K562 (cell line): ENCODE data around the gene PIGH. TPM values are rescaled to one million over a fixed set of nuclear protein-coding genes. Genes with fewer than 3 reads are reported as not detected.

Experiments used
- ATAC-seq: fragments of 200-7000 bp; cut with Tn5 transposase; 3 replicates; pipeline ENCODE4 v1.9.1; 2020; ENCODE audit warnings: moderate library complexity
- BruUV-seq: library from RNA; stranded (reverse); fragments of 400-500 nt; replicated peaks from 2 replicates; lab custom pipeline; 2021; lab: Mats Ljungman, UMichigan
- CTCF ChIA-PET: fragments of 300-600 bp; formaldehyde crosslinking; extraction: SDS; loops from one replicate; lab custom pipeline; 2021; ENCODE audit warnings: low intra/inter-chr PET ratio; lab: Yijun Ruan, JAX
- POLR2A ChIA-PET: fragments of 300-600, 350-650 bp; sonication (Branson Sonifier 250); formaldehyde crosslinking; extraction: SDS; loops from one replicate; lab custom pipeline; 2021; ENCODE audit warnings: antibody characterized with exemption, inconsistent platforms; lab: Yijun Ruan, JAX
- DNase-seq, 4 experiments: peaks; one replicate each; pipeline versions ENCODE4 v3.0.0 to v3.0.0-alpha.2; 2011 to 2018; ENCODE audit warnings: low spot score in 3 of 4, mixed read lengths in 3 of 4; ENCODE audit errors: extremely low read depth in 1 of 4
- FAIRE-seq: peaks from 2 replicates; lab custom pipeline; 2011; peaks lifted over from hg19 to GRCh38; lab: Jason Lieb, UNC
- H2AFZ ChIP-seq: 2 replicates; pipeline ENCODE4 v1.6.0; 2011; ENCODE audit warnings: low read depth, low read length, control low read depth, inconsistent platforms
- H3K27ac ChIP-seq: fragments of 200-600 bp; 3 replicates; pipeline ENCODE4 v1.8.0; 2011; ENCODE audit warnings: low read depth, mild to moderate bottlenecking, control low read depth, inconsistent platforms, low read length, moderate library complexity, mixed read lengths; ENCODE audit errors: extremely low read depth
- H3K27me3 ChIP-seq, 2 experiments: fragments of 300-600 bp in 1 of 2; 2 replicates in 1 of 2; 3 replicates in 1 of 2; pipeline versions ENCODE4 v1.6.0 to v1.8.0; 2011; ENCODE audit warnings: inconsistent platforms in 2 of 2, low read length in 2 of 2, mild to moderate bottlenecking in 1 of 2, mixed read lengths in 1 of 2, moderate library complexity in 1 of 2; ENCODE audit not compliant: control insufficient read depth in 2 of 2, insufficient read depth in 2 of 2
- H3K36me3 ChIP-seq: fragments of 300-600 bp; 3 replicates; pipeline ENCODE4 v1.8.0; 2011; ENCODE audit warnings: mild to moderate bottlenecking, low read length, inconsistent platforms; ENCODE audit not compliant: control insufficient read depth, insufficient read depth
- H3K4me1 ChIP-seq, 2 experiments: fragments of 200-600 bp in 1 of 2; replicated peaks in 1 of 2; 2 replicates in 1 of 2; 3 replicates in 1 of 2; pipeline versions ENCODE4 v1.5.1 to v1.8.0; 2011; ENCODE audit warnings: inconsistent platforms in 2 of 2, low read length in 2 of 2, mild to moderate bottlenecking in 1 of 2, mixed read lengths in 1 of 2, moderate library complexity in 1 of 2; ENCODE audit not compliant: control insufficient read depth in 2 of 2, insufficient read depth in 2 of 2
- H3K4me2 ChIP-seq: 2 replicates; pipeline ENCODE4 v1.6.1; 2011; ENCODE audit warnings: low read length, control low read depth, inconsistent platforms, mixed read lengths; ENCODE audit not compliant: insufficient read depth
- H3K4me3 ChIP-seq: fragments of 200-600 bp; sonication (generic), shearing (Covaris generic); 2 replicates; pipeline ENCODE4 v1.5.1; 2016; ENCODE audit warnings: control low read depth, inconsistent platforms
- H3K79me2 ChIP-seq: fragments of 200-600 bp; 3 replicates; pipeline ENCODE4 v1.8.0; 2011; ENCODE audit warnings: low read length, inconsistent platforms; ENCODE audit not compliant: control insufficient read depth, insufficient read depth
- H3K9ac ChIP-seq, 2 experiments: 2 replicates each; pipeline versions ENCODE4 v1.6.0 to v1.6.1; 2011; ENCODE audit warnings: low read depth in 2 of 2, low read length in 2 of 2, control low read depth in 1 of 2, inconsistent platforms in 1 of 2, mild to moderate bottlenecking in 1 of 2, mixed read lengths in 1 of 2; ENCODE audit not compliant: insufficient read depth in 1 of 2
- H3K9me1 ChIP-seq: one replicate; pipeline ENCODE4 v1.6.0; 2011; ENCODE audit warnings: inconsistent platforms, mild to moderate bottlenecking, low read length, moderate library complexity; ENCODE audit not compliant: control insufficient read depth, insufficient read depth
- H3K9me3 ChIP-seq: replicated peaks from 2 replicates; pipeline ENCODE4 v1.5.1; 2011; ENCODE audit warnings: low read depth, low read length, inconsistent platforms; ENCODE audit not compliant: control insufficient read depth, insufficient read depth
- H4K20me1 ChIP-seq: replicated peaks from 2 replicates; pipeline ENCODE4 v1.6.1; 2011; ENCODE audit warnings: low read length, inconsistent platforms, mixed read lengths; ENCODE audit not compliant: control insufficient read depth, insufficient read depth
- ELF1 ChIP-seq: fragments of 200-800 bp; sonication (Bioruptor generic); IDR thresholded peaks from 2 replicates; pipeline ENCODE4 v1.6.1; 2016; ENCODE audit warnings: missing genetic modification characterization, missing compliant biosample characterization
- ELF4 ChIP-seq: fragments of 450-650 bp; formaldehyde crosslinking; IDR thresholded peaks from 2 replicates; pipeline ENCODE4 v1.4.0; 2022; ENCODE audit warnings: missing genetic modification characterization
- EWSR1 ChIP-seq: fragments of 450-650 bp; IDR thresholded peaks from 2 replicates; pipeline ENCODE4 v1.6.1; 2018; ENCODE audit warnings: borderline replicate concordance, mild to moderate bottlenecking, low read depth, moderate library complexity; ENCODE audit not compliant: partially characterized antibody
- GABPA ChIP-seq: fragments of 200-800 bp; sonication (Bioruptor generic); conservative IDR thresholded peaks from 2 replicates; pipeline ENCODE4 v1.6.1; 2016; ENCODE audit warnings: low read depth, missing genetic modification characterization, missing compliant biosample characterization
- GTF2E2 ChIP-seq: fragments of 200-800 bp; sonication (Bioruptor generic); IDR thresholded peaks from 2 replicates; pipeline ENCODE4 v1.6.1; 2016; ENCODE audit warnings: missing genetic modification characterization, missing compliant biosample characterization
- KLF10 ChIP-seq: fragments of 250-450 bp; sonication (Bioruptor Pico); IDR thresholded peaks from 2 replicates; pipeline ENCODE4 v1.6.1; 2021; ENCODE audit warnings: matching md5 sums
- MEIS2 ChIP-seq: fragments of 450-650 bp; IDR thresholded peaks from 2 replicates; pipeline ENCODE4 v1.6.1; 2014; ENCODE audit warnings: mild to moderate bottlenecking; ENCODE audit not compliant: partially characterized antibody
- RBM39 ChIP-seq: fragments of 200-400 bp; formaldehyde crosslinking; optimal IDR thresholded peaks from 2 replicates; pipeline ENCODE3; 2018; ENCODE audit warnings: low read depth, low read length
- SMAD2 ChIP-seq: fragments of 150-350 bp; IDR thresholded peaks from 2 replicates; pipeline ENCODE4 v1.6.1; 2014; ENCODE audit warnings: low read depth, mild to moderate bottlenecking, low read length
- TFAM ChIP-seq: fragments of 250-450 bp; sonication (Bioruptor Pico); conservative IDR thresholded peaks from 2 replicates; pipeline ENCODE4 v1.5.0; 2021; ENCODE audit warnings: mild to moderate bottlenecking, moderate library complexity
- ZFP30 ChIP-seq: fragments of 250-450 bp; sonication (Bioruptor Pico); IDR thresholded peaks from 2 replicates; pipeline ENCODE4 v1.8.0; 2022; ENCODE audit warnings: moderate library complexity, mild to moderate bottlenecking, inconsistent platforms, borderline replicate concordance
- ZNF146 ChIP-seq: IDR thresholded peaks from one replicate; pipeline ENCODE4 v1.6.1; 2018; ENCODE audit warnings: missing compliant biosample characterization; ENCODE audit not compliant: unreplicated experiment
- ZNF324 ChIP-seq: fragments of 250-450 bp; sonication (Bioruptor Pico); IDR thresholded peaks from 2 replicates; pipeline ENCODE4 v1.4.0; 2020; ENCODE audit warnings: mild to moderate bottlenecking
- ZNF57 ChIP-seq: fragments of 450-650 bp; formaldehyde crosslinking; IDR thresholded peaks from 2 replicates; pipeline ENCODE4 v1.4.0; 2020; ENCODE audit warnings: mild to moderate bottlenecking, moderate library complexity
- WGBS: fragments of 100-300 bp; shearing (Covaris generic); methylation state at CpG from one replicate; pipeline ENCODE4 v1.1.6; 2016; ENCODE audit warnings: low coverage, mixed read lengths; ENCODE audit not compliant: insufficient coverage; ENCODE audit errors: missing lambda C conversion rate; 5-methylcytosine and 5-hydroxymethylcytosine counted together
- in situ Hi-C: fragments of 300-500 bp; cut with MboI; formaldehyde crosslinking; loops from 4 replicates; pipeline ENCODE4 v1.15.0; 2018; ENCODE audit warnings: inconsistent platforms, mixed read lengths
- intact Hi-C: fragments of 100-400 bp; cut with micrococcal nuclease; formaldehyde crosslinking; loops from 2 replicates; pipeline ENCODE4 v1.14.2; 2022
- polyA plus RNA-seq, 8 experiments: library from polyadenylated mRNA; depleted of rRNA in 4 of 8; stranded (reverse) in 5 of 8; unstranded in 3 of 8; fragments of >200 nt; fragmentation: Nextera tagmentation in 2 of 8; fragmentation: Illumina TruSeq in 1 of 8; extraction: Ambion mirVana in 2 of 8; extraction: Trizol in 1 of 8; gene quantifications; 2 replicates each; pipeline versions ENCODE4 v1.2.1 to v1.2.3, GENCODE V29; 2011 to 2014; ENCODE audit warnings: inconsistent platforms in 1 of 8, missing spikeins in 1 of 8
- total RNA-seq, 7 experiments: library from RNA; depleted of rRNA in 6 of 7; stranded (reverse); fragments of >200 nt in 6 of 7; fragmentation: Illumina TruSeq in 2 of 7; extraction: Trizol in 2 of 7; gene quantifications; 2 replicates each; pipeline versions ENCODE4 v1.2.1 to v1.2.3, GENCODE V29; 2011 to 2021; ENCODE audit warnings: low replicate concordance in 1 of 7
- TF ChIP-seq, protein P1 (sequence below): fragments of 250-450 bp; sonication (Bioruptor Pico); IDR thresholded peaks from 2 replicates; pipeline ENCODE4 v1.8.0; 2021; ENCODE audit warnings: mild to moderate bottlenecking, moderate library complexity
- TF ChIP-seq, protein P2 (sequence below): fragments of 450-650 bp; IDR thresholded peaks from 2 replicates; pipeline ENCODE4 v1.6.1; 2016
- TF ChIP-seq, protein P3 (sequence below): fragments of 200-800 bp; sonication (Bioruptor generic); IDR thresholded peaks from 2 replicates; pipeline ENCODE4 v1.6.1; 2017; ENCODE audit warnings: missing genetic modification characterization, missing compliant biosample characterization

Gene PIGH
- total and polyA plus RNA-seq, 9 of the 15 experiments (the other 6 are each of a cell fraction or from before 2014, with no cell fraction given), result 21.1 to 53.4 (median 24.7) TPM

DNA sequence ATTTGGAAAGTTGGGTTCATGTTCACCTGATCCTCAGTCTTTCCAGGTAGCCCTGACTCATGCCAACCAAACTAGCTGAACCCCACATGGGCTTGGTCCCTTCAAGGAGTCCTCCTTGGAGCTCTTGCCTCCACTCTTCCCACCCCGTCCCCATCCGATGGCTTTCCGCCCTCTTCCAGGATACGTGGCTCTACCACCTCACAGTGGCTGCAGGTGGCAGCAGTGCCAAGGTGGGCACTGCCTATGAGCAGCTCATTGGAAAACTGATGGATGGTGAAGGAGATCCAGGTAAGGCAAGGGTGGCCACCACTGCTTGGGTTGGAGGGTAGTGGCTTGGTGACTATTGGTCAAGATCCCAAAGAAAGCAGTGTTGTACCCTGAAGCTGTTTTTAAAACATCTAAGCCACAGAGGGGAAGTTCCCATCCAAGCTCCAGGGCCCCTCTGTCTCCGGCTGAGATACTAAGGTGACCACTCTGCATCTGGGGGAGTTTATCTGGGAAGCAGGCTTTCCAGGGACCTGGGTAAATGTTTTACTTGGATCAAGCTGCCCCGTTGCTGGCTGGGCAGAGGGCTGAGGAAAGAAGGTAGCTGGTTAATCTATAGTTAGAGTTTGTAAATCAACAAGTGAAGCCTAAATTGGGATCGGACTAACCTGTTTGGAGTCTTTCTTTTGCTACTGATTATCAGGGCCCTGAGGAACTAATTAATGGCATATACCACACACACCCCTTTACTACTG is 23.7 kb downstream of the PIGH start:
- Histone ChIP-seq H3K9me1 (no peaks in the 10 kb centered on the region), H3K4me3 (no peak overlapping the region), H3K36me3 (no peaks in the 10 kb centered on the region), H3K4me1 (peaks cover 0 to 5% of the 10 kb centered on the region in 2 experiments; a peak in 2 of 5 replicates), H3K27me3 (no peaks in the 10 kb centered on the region; a peak in 1 of 5 replicates), H3K79me2 (no peaks in the 10 kb centered on the region), H4K20me1 (no peaks in the 10 kb centered on the region; the same call in 1 of the 2 replicates), H2AFZ (no peak overlapping the region), H3K9ac (no peak overlapping the region), H3K27ac (no peak overlapping the region), H3K9me3 (no peaks in the 10 kb centered on the region), H3K4me2 (no peak overlapping the region)
- in situ Hi-C loops, result loop anchor here (10.0 kb wide), 1 partner anchor 152 kb away; no protein-coding TSS in a partner anchor
- ChIA-PET POLR2A (interaction anchor here (0.6 to 0.7 kb wide), 3 partner anchors 126 to 1823 kb away, joined by 3 to 4 read pairs (median 4); no protein-coding TSS in a partner anchor), CTCF (no interaction called here)
- no peak for FAIRE-seq
- DNase-seq, result no peak
- intact Hi-C loops, result no loop called here
- no peak for ATAC-seq
- no peak for TF ChIP-seq ZNF57 (CRISPR knock-in tag)
- no peak for TF ChIP-seq ZNF324
- no peak for TF ChIP-seq MEIS2
- no peak for TF ChIP-seq KLF10 (CRISPR knock-in tag)
- TF ChIP-seq ZFP30 (CRISPR knock-in tag), result no peak
- no peak for TF ChIP-seq EWSR1
- no peak for TF ChIP-seq SMAD2
- TF ChIP-seq GABPA (tag), result no peak
- TF ChIP-seq, protein P1, sequence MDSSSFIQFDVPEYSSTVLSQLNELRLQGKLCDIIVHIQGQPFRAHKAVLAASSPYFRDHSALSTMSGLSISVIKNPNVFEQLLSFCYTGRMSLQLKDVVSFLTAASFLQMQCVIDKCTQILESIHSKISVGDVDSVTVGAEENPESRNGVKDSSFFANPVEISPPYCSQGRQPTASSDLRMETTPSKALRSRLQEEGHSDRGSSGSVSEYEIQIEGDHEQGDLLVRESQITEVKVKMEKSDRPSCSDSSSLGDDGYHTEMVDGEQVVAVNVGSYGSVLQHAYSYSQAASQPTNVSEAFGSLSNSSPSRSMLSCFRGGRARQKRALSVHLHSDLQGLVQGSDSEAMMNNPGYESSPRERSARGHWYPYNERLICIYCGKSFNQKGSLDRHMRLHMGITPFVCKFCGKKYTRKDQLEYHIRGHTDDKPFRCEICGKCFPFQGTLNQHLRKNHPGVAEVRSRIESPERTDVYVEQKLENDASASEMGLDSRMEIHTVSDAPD (CRISPR knock-in tag), result no peak
- TF ChIP-seq ZNF146 (CRISPR knock-in tag), result no peak
- no peak for TF ChIP-seq GTF2E2 (tag)
- TF ChIP-seq, protein P2, sequence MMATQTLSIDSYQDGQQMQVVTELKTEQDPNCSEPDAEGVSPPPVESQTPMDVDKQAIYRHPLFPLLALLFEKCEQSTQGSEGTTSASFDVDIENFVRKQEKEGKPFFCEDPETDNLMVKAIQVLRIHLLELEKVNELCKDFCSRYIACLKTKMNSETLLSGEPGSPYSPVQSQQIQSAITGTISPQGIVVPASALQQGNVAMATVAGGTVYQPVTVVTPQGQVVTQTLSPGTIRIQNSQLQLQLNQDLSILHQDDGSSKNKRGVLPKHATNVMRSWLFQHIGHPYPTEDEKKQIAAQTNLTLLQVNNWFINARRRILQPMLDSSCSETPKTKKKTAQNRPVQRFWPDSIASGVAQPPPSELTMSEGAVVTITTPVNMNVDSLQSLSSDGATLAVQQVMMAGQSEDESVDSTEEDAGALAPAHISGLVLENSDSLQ, result no peak
- TF ChIP-seq ELF4, result no peak
- TF ChIP-seq RBM39, result no peak
- no peak for TF ChIP-seq TFAM (CRISPR knock-in tag)
- no peak for TF ChIP-seq ELF1 (tag)
- TF ChIP-seq, protein P3, sequence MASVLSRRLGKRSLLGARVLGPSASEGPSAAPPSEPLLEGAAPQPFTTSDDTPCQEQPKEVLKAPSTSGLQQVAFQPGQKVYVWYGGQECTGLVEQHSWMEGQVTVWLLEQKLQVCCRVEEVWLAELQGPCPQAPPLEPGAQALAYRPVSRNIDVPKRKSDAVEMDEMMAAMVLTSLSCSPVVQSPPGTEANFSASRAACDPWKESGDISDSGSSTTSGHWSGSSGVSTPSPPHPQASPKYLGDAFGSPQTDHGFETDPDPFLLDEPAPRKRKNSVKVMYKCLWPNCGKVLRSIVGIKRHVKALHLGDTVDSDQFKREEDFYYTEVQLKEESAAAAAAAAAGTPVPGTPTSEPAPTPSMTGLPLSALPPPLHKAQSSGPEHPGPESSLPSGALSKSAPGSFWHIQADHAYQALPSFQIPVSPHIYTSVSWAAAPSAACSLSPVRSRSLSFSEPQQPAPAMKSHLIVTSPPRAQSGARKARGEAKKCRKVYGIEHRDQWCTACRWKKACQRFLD (CRISPR knock-in tag), result no peak
- no TSS peak for BruUV-seq
- 51% methylated on average over 4 of the region's 7 CpGs for WGBS
